ENCODE data around the gene COL6A5.

The COL6A5 gene

GRCh38 chr3:130522399-130522798, 176.9 kb downstream of the COL6A5 start:
- no peak for DNase-seq

- DNase-seq = no peak
Measured at GRCh38 chr3:130527426-130527825, 182.0 kb downstream of the COL6A5 start.

- DNase-seq = no peak
Measured at GRCh38 chr3:130528120-130528519, 182.6 kb downstream of the COL6A5 start.

- no peak for DNase-seq
Measured at GRCh38 chr3:130529486-130530215, 184.2 kb downstream of the COL6A5 start.

GRCh38 chr3:130533247-130533646, 187.8 kb downstream of the COL6A5 start:
- no peak for DNase-seq
